Activated CD4-positive, alpha-beta T cell treated with anti-CD3 and anti-CD28 coated beads for 48 hours (primary cell): ENCODE data around the gene CLN5.
A peak's percentile ranks its signal among the peaks of the same experiment; 100 is the strongest.
"Not testable (repeated sequence)": the region's sequence is repeated elsewhere in the genome, so short reads cannot be mapped to it uniquely, and the experiment has no call there.

ENCODE experiments used
- DNase-seq: peaks from one replicate; pipeline ENCODE4 v3.0.0-alpha.2; 2020

Gene CLN5

GRCh38 chr13:76976490-76976889, 15.4 kb upstream of the CLN5 start:
- no peak for DNase-seq

GRCh38 chr13:76976929-76977328, 15.0 kb upstream of the CLN5 start:
- no peak for DNase-seq

GRCh38 chr13:76980075-76980718, 11.7 kb upstream of the CLN5 start:
- peak; percentile 90 for DNase-seq

GRCh38 chr13:76982061-76982460, 9.8 kb upstream of the CLN5 start:
- no peak for DNase-seq

GRCh38 chr13:76983676-76984075, 8.2 kb upstream of the CLN5 start:
- DNase-seq = no peak

- DNase-seq = peak; percentile 83
Measured at GRCh38 chr13:76991432-76991795, 467 bp upstream of the CLN5 start.

GRCh38 chr13:76992548-76993001, 694 bp downstream of the CLN5 start:
- DNase-seq = peak; percentile 21

- DNase-seq = no peak
Measured at GRCh38 chr13:76993021-76993420, 1.1 kb downstream of the CLN5 start.

- no peak for DNase-seq
Measured at GRCh38 chr13:76993473-76993872, 1.6 kb downstream of the CLN5 start.

- no peak for DNase-seq
Measured at GRCh38 chr13:76994281-76994680, 2.4 kb downstream of the CLN5 start.

GRCh38 chr13:77000475-77000874, 8.6 kb downstream of the CLN5 start:
- DNase-seq = no peak

GRCh38 chr13:77001540-77001939, 9.7 kb downstream of the CLN5 start:
- DNase-seq = no peak

- no peak for DNase-seq
Measured at GRCh38 chr13:77001963-77002587, 10.2 kb downstream of the CLN5 start.

- no peak for DNase-seq
Measured at GRCh38 chr13:77002590-77003190, 10.8 kb downstream of the CLN5 start.

- not testable (repeated sequence) for DNase-seq
Measured at GRCh38 chr13:77008337-77008736, 16.5 kb downstream of the CLN5 start.

GRCh38 chr13:77009011-77009410, 17.1 kb downstream of the CLN5 start:
- DNase-seq = no peak

- not testable (repeated sequence) for DNase-seq
Measured at GRCh38 chr13:77009719-77010118, 17.8 kb downstream of the CLN5 start.

- DNase-seq = no peak
Measured at GRCh38 chr13:77013853-77014542, 22.1 kb downstream of the CLN5 start.

GRCh38 chr13:77014906-77015685, 23.2 kb downstream of the CLN5 start:
- DNase-seq = no peak

- no peak for DNase-seq
Measured at GRCh38 chr13:77016251-77016812, 24.5 kb downstream of the CLN5 start.

- DNase-seq = no peak
Measured at GRCh38 chr13:77016888-77017623, 25.2 kb downstream of the CLN5 start.

- DNase-seq = no peak
Measured at GRCh38 chr13:77019756-77020155, 27.9 kb downstream of the CLN5 start.
